H1 (cell line): Measurements from ENCODE around the gene KCNC4. TPM values are rescaled to one million over a fixed set of nuclear protein-coding genes. Genes with fewer than 3 reads are reported as not detected.

Experiments used
- CTCF ChIA-PET: fragments of 300-600 bp; sonication (Branson Sonifier 250); formaldehyde crosslinking; loops from one replicate; lab custom pipeline; 2021; ENCODE audit not compliant: partially characterized antibody; lab: Charles Lee
- POLR2A ChIA-PET: fragments of 300-600 bp; sonication (Branson Sonifier 250); formaldehyde crosslinking; loops from one replicate; lab custom pipeline; 2021; ENCODE audit warnings: inconsistent platforms; ENCODE audit not compliant: partially characterized antibody; lab: Charles Lee
- DNase-seq, 2 experiments: peaks; one replicate each; pipeline versions ENCODE4 v3.0.0 to v3.0.0-alpha.2; 2010 to 2022; ENCODE audit warnings: low spot score in 2 of 2, low read depth in 1 of 2, mixed read lengths in 1 of 2
- FAIRE-seq: peaks from 2 replicates; lab custom pipeline; 2011; peaks lifted over from hg19 to GRCh38; lab: Jason Lieb, UNC
- H2AFZ ChIP-seq: 2 replicates; pipeline ENCODE4 v1.8.1; 2012; ENCODE audit warnings: low read length, inconsistent platforms
- H2AK5ac ChIP-seq: 2 replicates; pipeline ENCODE4 v1.6.1; 2013; ENCODE audit warnings: low read depth, low read length
- H2BK120ac ChIP-seq: replicated peaks from 2 replicates; pipeline ENCODE3; 2013; ENCODE audit warnings: low read depth, low read length, inconsistent platforms
- H2BK12ac ChIP-seq: 2 replicates; pipeline ENCODE4 v1.6.1; 2013; ENCODE audit warnings: low read depth, low read length
- H2BK15ac ChIP-seq: 2 replicates; pipeline ENCODE4 v1.6.1; 2013; ENCODE audit warnings: low read length
- H2BK20ac ChIP-seq: 2 replicates; pipeline ENCODE4 v1.6.1; 2013; ENCODE audit warnings: low read length
- H2BK5ac ChIP-seq: 2 replicates; pipeline ENCODE4 v1.6.1; 2013; ENCODE audit warnings: low read depth, low read length
- H3K14ac ChIP-seq: 2 replicates; pipeline ENCODE4 v1.6.1; 2013; ENCODE audit warnings: inconsistent platforms; ENCODE audit not compliant: insufficient read length
- H3K18ac ChIP-seq: 2 replicates; pipeline ENCODE4 v1.6.1; 2013; ENCODE audit warnings: low read length; ENCODE audit errors: extremely low read depth
- H3K23ac ChIP-seq: 2 replicates; pipeline ENCODE4 v1.6.1; 2013; ENCODE audit warnings: inconsistent platforms; ENCODE audit not compliant: insufficient read length
- H3K23me2 ChIP-seq: 2 replicates; pipeline ENCODE4 v1.6.1; 2013; ENCODE audit warnings: low read depth, low read length
- H3K27ac ChIP-seq: 2 replicates; pipeline ENCODE4 v1.6.1; 2011; ENCODE audit warnings: low read depth, low read length, inconsistent platforms
- H3K27me3 ChIP-seq, 4 experiments: replicated peaks in 1 of 4; 1 replicate in 1 of 4; 2 replicates in 3 of 4; pipeline versions ENCODE4 v1.6.1 to v1.8.1; 2011 to 2013; ENCODE audit warnings: low read length in 3 of 4, mild to moderate bottlenecking in 3 of 4, inconsistent platforms in 2 of 4, mixed read lengths in 2 of 4, moderate library complexity in 1 of 4; ENCODE audit not compliant: control insufficient read depth in 3 of 4, insufficient read depth in 3 of 4; ENCODE audit errors: extremely low read depth in 1 of 4
- H3K36me3 ChIP-seq, 4 experiments: 2 replicates each; pipeline versions ENCODE4 v1.6.1 to v1.8.1; 2011 to 2013; ENCODE audit warnings: mild to moderate bottlenecking in 4 of 4, low read length in 3 of 4, moderate library complexity in 2 of 4, control low read depth in 1 of 4, inconsistent platforms in 1 of 4; ENCODE audit not compliant: insufficient read depth in 4 of 4, control insufficient read depth in 2 of 4
- H3K4ac ChIP-seq: replicated peaks from 2 replicates; pipeline ENCODE3; 2013; ENCODE audit warnings: low read length, low read depth, mixed read lengths, inconsistent platforms; ENCODE audit not compliant: insufficient read length
- H3K4me1 ChIP-seq, 4 experiments: replicated peaks in 1 of 4; 1 replicate in 1 of 4; 2 replicates in 3 of 4; pipeline versions ENCODE4 v1.6.1 to v1.8.1; 2011 to 2013; ENCODE audit warnings: low read length in 3 of 4, inconsistent platforms in 2 of 4, mixed read lengths in 1 of 4; ENCODE audit not compliant: insufficient read depth in 4 of 4, control insufficient read depth in 3 of 4
- H3K4me2 ChIP-seq, 2 experiments: 2 replicates each; pipeline versions ENCODE4 v1.6.1 to v1.8.1; 2011 to 2013; ENCODE audit warnings: low read depth in 2 of 2, low read length in 2 of 2, control low read depth in 1 of 2, inconsistent platforms in 1 of 2, mild to moderate bottlenecking in 1 of 2; ENCODE audit not compliant: insufficient read depth in 1 of 2
- H3K4me3 ChIP-seq, 4 experiments: fragments of 200-600, 300-600 bp in 1 of 4; sonication (generic), shearing (Covaris generic), sonication (Bioruptor Twin) in 1 of 4; 2 replicates each; pipeline versions ENCODE4 v1.5.1 to v1.8.1; 2011 to 2016; ENCODE audit warnings: low read length in 4 of 4, low read depth in 3 of 4, control low read depth in 2 of 4, inconsistent platforms in 2 of 4, mild to moderate bottlenecking in 2 of 4, mixed read lengths in 1 of 4, moderate library complexity in 1 of 4; ENCODE audit not compliant: insufficient read depth in 2 of 4; ENCODE audit errors: extremely low read depth in 1 of 4
- H3K56ac ChIP-seq: replicated peaks from 2 replicates; pipeline ENCODE3; 2013; ENCODE audit warnings: low read depth, mild to moderate bottlenecking, mixed read lengths, low read length, inconsistent platforms; ENCODE audit not compliant: insufficient read length
- H3K79me1 ChIP-seq: 2 replicates; pipeline ENCODE4 v1.6.1; 2013; ENCODE audit warnings: low read depth, low read length, control low read depth
- H3K79me2 ChIP-seq, 2 experiments: 2 replicates each; pipeline versions ENCODE4 v1.6.1 to v1.8.1; 2012 to 2013; ENCODE audit warnings: low read length in 2 of 2, mild to moderate bottlenecking in 2 of 2, inconsistent platforms in 1 of 2; ENCODE audit not compliant: insufficient read depth in 2 of 2, control insufficient read depth in 1 of 2
- H3K9ac ChIP-seq, 4 experiments: replicated peaks in 1 of 4; 1 replicate in 1 of 4; 2 replicates in 3 of 4; pipeline versions ENCODE4 v1.6.1 to v1.8.1; 2011 to 2013; ENCODE audit warnings: low read depth in 3 of 4, low read length in 3 of 4, control low read depth in 2 of 4, mild to moderate bottlenecking in 2 of 4, moderate library complexity in 2 of 4, inconsistent platforms in 1 of 4; ENCODE audit errors: extremely low read depth in 1 of 4
- H3K9me3 ChIP-seq, 2 experiments: 2 replicates each; pipeline versions ENCODE4 v1.6.1 to v1.8.1; 2012 to 2013; ENCODE audit warnings: mild to moderate bottlenecking in 2 of 2, moderate library complexity in 2 of 2, control low read depth in 1 of 2, inconsistent platforms in 1 of 2, low read depth in 1 of 2, low read length in 1 of 2, mixed read lengths in 1 of 2; ENCODE audit not compliant: insufficient read depth in 2 of 2
- H4K20me1 ChIP-seq, 2 experiments: replicated peaks in 1 of 2; 2 replicates each; pipeline versions ENCODE3 to v1.8.1; 2011 to 2013; ENCODE audit warnings: inconsistent platforms in 2 of 2, low read length in 2 of 2, mild to moderate bottlenecking in 1 of 2; ENCODE audit not compliant: insufficient read depth in 2 of 2, control insufficient read depth in 1 of 2
- H4K5ac ChIP-seq: 2 replicates; pipeline ENCODE4 v1.6.1; 2013; ENCODE audit warnings: low read length, low read depth, mixed read lengths, inconsistent platforms; ENCODE audit not compliant: insufficient read length
- H4K8ac ChIP-seq: 2 replicates; pipeline ENCODE4 v1.8.0; 2013; ENCODE audit warnings: mild to moderate bottlenecking, moderate library complexity, low read length, inconsistent platforms; ENCODE audit not compliant: insufficient read depth; ENCODE audit errors: extremely low read depth
- H4K91ac ChIP-seq: replicated peaks from 2 replicates; pipeline ENCODE3; 2013; ENCODE audit warnings: low read length, mixed read lengths, inconsistent platforms; ENCODE audit not compliant: insufficient read length
- KDM5A ChIP-seq: fragments of 200-600 bp; IDR thresholded peaks from 2 replicates; pipeline ENCODE4 v1.7.1; 2012; ENCODE audit warnings: mild to moderate bottlenecking, low read length, inconsistent platforms, mixed read lengths
- POLR2AphosphoS5 ChIP-seq: IDR thresholded peaks from 2 replicates; pipeline ENCODE4 v1.6.1; 2011; ENCODE audit warnings: low read depth, low read length
- TBP ChIP-seq: IDR thresholded peaks from 2 replicates; pipeline ENCODE4 v1.6.1; 2011; ENCODE audit warnings: low read depth, low read length, improper control_type of control experiment
- WGBS, 2 experiments: shearing (Covaris generic) in 1 of 2; methylation state at CpG; one replicate each; pipeline versions ENCODE4 v1.1.6 to v1.1.7; 2013 to 2015; ENCODE audit warnings: low lambda C conversion rate in 2 of 2, mixed read lengths in 2 of 2, inconsistent platforms in 1 of 2, low coverage in 1 of 2, missing lambda C conversion rate in 1 of 2; ENCODE audit not compliant: insufficient replicate concordance in 2 of 2, insufficient coverage in 1 of 2, insufficient read length in 1 of 2; ENCODE audit errors: extremely low coverage in 1 of 2, missing lambda C conversion rate in 1 of 2; 5-methylcytosine and 5-hydroxymethylcytosine counted together
- polyA plus RNA-seq, 7 experiments: library from polyadenylated mRNA; depleted of rRNA in 3 of 7; stranded (reverse) in 5 of 7; unstranded in 2 of 7; fragments of >200 nt in 5 of 7; fragments of 200-250 nt in 2 of 7; gene quantifications; 1 replicate in 5 of 7; 2 replicates in 1 of 7; 4 replicates in 1 of 7; pipeline versions ENCODE4 v1.2.1 to v1.2.3, GENCODE V29; 2011 to 2013; ENCODE audit warnings: missing spikeins in 2 of 7, mixed read lengths in 2 of 7
- total RNA-seq: library from RNA; stranded (reverse); fragmentation: NEBNext Ultra II Directional; extraction: Animal tissue kit (Norgen Biotek cat#: 25700); gene quantifications from 2 replicates; pipeline ENCODE4 v1.2.1, GENCODE V29; 2021

Gene KCNC4
- total and polyA plus RNA-seq, 2 of the 8 experiments (the other 6 are each of a cell fraction or from before 2014, with no cell fraction given) = 8.1 to 11.2 TPM

DNA sequence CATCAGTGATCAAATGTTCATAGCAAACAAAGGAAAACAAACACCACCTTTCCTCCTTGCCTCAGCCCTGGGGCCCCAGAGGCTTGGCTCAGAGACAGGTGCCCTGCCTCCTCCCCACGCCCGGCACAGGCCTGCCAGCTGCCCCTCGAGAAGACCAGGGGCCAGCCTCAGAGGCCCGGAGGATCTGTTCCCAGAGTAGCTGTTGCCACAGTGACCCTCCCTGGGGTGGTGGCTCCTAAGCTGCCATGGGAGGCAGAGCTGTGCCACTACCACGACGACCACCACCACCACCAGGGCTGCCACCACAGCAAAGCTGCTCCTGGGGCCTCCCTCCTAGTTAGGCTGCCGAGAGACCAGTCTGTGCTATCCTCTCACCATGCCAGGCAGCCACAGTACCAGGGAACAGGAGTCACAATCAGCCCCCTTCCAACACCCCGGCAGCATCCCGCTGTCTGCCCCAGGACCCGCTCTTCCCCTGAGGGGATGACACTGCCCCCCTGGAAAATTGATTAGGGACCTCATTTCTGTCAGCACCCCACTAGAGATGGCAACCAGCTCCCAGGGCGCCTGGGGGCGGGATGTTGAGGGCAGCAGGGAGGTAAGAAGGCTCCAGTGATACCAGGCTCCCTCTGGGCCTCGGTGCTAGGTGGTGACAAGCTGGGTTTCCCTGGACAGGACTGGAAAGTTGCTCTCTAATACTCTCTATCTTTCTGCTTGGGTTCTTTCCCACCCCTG is 30.5 kb downstream of the KCNC4 start:
- Histone ChIP-seq H3K4me2 (no peak overlapping the region), H3K27me3 (no peaks in the 10 kb centered on the region; a peak in 3 of 7 replicates), H3K36me3 (no peaks in the 10 kb centered on the region), H3K18ac (no peak overlapping the region; the same call in 1 of the 2 replicates), H4K8ac (no peak overlapping the region; the same call in 1 of the 2 replicates), H3K79me2 (no peaks in the 10 kb centered on the region), H2BK20ac (0 out of 2 replicates have a peak overlapping the region, but pooled peaks have one; percentile 18), H3K14ac (no peak overlapping the region), H3K9me3 (no peaks in the 10 kb centered on the region), H2AFZ (no peak overlapping the region), H3K4me1 (peaks cover 0 to 21% (median 14%) of the 10 kb centered on the region in 4 experiments; a peak in 6 of 7 replicates), H3K56ac (no peak overlapping the region), H3K9ac (no peak overlapping the region), H2BK5ac (no peak overlapping the region; the same call in 1 of the 2 replicates), H2AK5ac (0 out of 2 replicates have a peak overlapping the region, but pooled peaks have one; percentile 39), H3K27ac (no peak overlapping the region), H3K79me1 (no peaks in the 10 kb centered on the region), H4K5ac (no peak overlapping the region), H3K23me2 (no peaks in the 10 kb centered on the region; the same call in 1 of the 2 replicates), H2BK120ac (no peak overlapping the region), H2BK15ac (no peak overlapping the region), H3K23ac (no peak overlapping the region), H3K4ac (no peak overlapping the region), H3K4me3 (no peak overlapping the region), H4K20me1 (no peaks in the 10 kb centered on the region), H2BK12ac (no peak overlapping the region), H4K91ac (no peak overlapping the region)
- WGBS, 2 experiments = 94% methylated on average over 13 of the region's 13 CpGs; no CpG with 5 or more reads in 1 of the 2 experiments
- no peak for DNase-seq
- ChIA-PET CTCF (interaction anchor here (0.7 to 4.8 kb wide), 13 partner anchors 11 to 348 kb away, joined by 3 to 23 read pairs (median 4); no protein-coding TSS in a partner anchor), POLR2A (interaction anchor here (0.9 to 1.9 kb wide), 4 partner anchors 12 to 100 kb away, joined by 3 to 6 read pairs (median 5); partner anchors contain the start of gene KCNC4)
- no peak for FAIRE-seq
- TF ChIP-seq TBP (no peak), POLR2AphosphoS5 (no peak), KDM5A (no peak)
